ENCODE measurements around the gene SEC11C. TPM values are rescaled to one million over a fixed set of nuclear protein-coding genes. Genes with fewer than 3 reads are reported as not detected.

Gene SEC11C
- total and polyA plus RNA-seq, 2 of the 13 experiments (the other 11 are each of a cell fraction or from before 2014, with no cell fraction given): 71.9 to 297 TPM

- TF ChIP-seq BCLAF1 (IDR thresholded peaks at IDR 0.05): no peak
- no peak for TF ChIP-seq MTA3 (CRISPR knock-in tag; IDR thresholded peaks at IDR 0.05)
- no peak for TF ChIP-seq GPBP1L1 (CRISPR knock-in tag; IDR thresholded peaks at IDR 0.05)
- TF ChIP-seq HBP1 (CRISPR knock-in tag; IDR thresholded peaks at IDR 0.05; ENCODE audit: low read depth): peak; percentile 46
- no peak for TF ChIP-seq RFX3 (CRISPR knock-in tag; IDR thresholded peaks at IDR 0.05)
- TF ChIP-seq PATZ1 (CRISPR knock-in tag; IDR thresholded peaks at IDR 0.05): peak; percentile 46; the same call in 1 of the 2 replicates
- no peak; the same call in 1 of the 2 replicates for TF ChIP-seq ZBTB38 (CRISPR knock-in tag; IDR thresholded peaks at IDR 0.05)
- no peak for TF ChIP-seq ZBTB1 (CRISPR knock-in tag; IDR thresholded peaks at IDR 0.05; ENCODE audit: borderline replicate concordance)
- TF ChIP-seq ATF7-NPFF (CRISPR knock-in tag; IDR thresholded peaks at IDR 0.05; ENCODE audit: low read depth): peak; percentile 44; the same call in 1 of the 2 replicates
- TF ChIP-seq SPEN (CRISPR knock-in tag; IDR thresholded peaks at IDR 0.05; ENCODE audit: low read depth): peak; percentile 56; the same call in 1 of the 2 replicates
- TF ChIP-seq ZNF44 (CRISPR knock-in tag; IDR thresholded peaks at IDR 0.05): 0 out of 2 replicates have a peak, but pooled peaks have one; percentile 66
- TF ChIP-seq GRHL1 (CRISPR knock-in tag; conservative IDR thresholded peaks at IDR 0.05): no peak
- TF ChIP-seq MEIS1 (CRISPR knock-in tag; IDR thresholded peaks at IDR 0.05; ENCODE audit: borderline replicate concordance): peak; percentile 81; the same call in 1 of the 2 replicates
- no peak for TF ChIP-seq MAFG (CRISPR knock-in tag; IDR thresholded peaks at IDR 0.05)
- TF ChIP-seq ZNF550 (CRISPR knock-in tag; IDR thresholded peaks at IDR 0.05; ENCODE audit: borderline replicate concordance): no peak
- TF ChIP-seq SNAPC5 (CRISPR knock-in tag; IDR thresholded peaks at IDR 0.05; ENCODE audit: borderline replicate concordance): no peak
- no peak for TF ChIP-seq ATF3 (CRISPR knock-in tag; IDR thresholded peaks at IDR 0.05)
These were observed at the start of gene SEC11C (continued) for GRCh38 chr18:59139615-59140301.
